Measurements from ENCODE around the gene CPA5.

Gene CPA5

DNA sequence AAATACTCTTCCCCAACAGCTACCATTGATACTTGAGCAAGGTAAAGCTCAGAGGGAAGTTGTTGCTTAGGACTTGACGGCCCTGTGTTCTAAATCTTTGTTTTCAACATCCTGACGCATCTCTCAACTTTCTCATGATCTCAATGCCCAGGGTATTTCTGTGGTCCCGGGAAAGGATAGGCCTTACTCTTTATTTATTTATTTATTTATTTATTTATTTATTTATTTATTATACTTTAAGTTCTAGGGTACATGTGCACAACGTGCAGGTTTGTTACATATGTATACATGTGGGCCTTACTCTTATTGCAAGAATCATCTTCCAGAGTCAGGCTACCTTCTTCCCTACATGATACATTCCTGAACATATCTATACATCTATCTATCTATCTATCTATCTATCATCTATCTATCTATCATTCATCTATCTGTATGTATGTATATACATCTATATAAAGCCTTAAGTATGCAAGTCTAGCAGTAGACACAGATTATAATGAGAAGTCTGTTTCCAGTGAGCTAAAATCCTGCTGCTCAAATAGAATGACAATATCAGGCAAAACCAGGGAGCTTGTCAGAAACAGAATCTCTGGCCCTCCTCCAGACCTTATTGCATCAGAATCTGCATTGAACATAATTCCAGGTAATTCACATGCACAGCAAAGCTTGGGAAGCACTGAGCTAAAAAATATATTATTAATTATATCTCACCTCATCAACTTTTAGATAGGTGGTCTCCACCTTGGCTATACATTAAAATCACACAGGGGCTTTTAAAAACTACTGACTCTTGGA lies 12.2 kb upstream of the CPA5 start:
- no peak for DNase-seq (ENCODE audit: low spot score)

DNA sequence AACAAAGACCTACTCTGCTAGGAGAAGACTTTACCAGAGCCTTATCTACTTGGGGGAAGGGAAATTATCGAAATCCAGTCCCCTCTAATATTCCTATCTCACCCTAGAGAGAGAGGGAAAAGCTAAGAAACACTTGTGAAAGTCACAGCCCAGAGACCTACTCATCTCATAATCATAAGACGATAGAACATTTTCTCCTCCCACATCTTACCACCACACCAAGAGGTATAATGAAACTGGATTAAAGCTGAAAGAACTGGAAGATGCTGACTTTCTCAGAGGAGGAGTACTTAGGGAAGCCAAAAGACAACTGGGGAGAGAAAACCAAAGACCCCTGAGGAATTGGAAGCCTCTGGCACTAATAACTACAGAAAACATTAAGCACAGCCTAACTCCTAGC lies 10.8 kb upstream of the CPA5 start:
- DNase-seq (ENCODE audit: low spot score), result no peak

DNA sequence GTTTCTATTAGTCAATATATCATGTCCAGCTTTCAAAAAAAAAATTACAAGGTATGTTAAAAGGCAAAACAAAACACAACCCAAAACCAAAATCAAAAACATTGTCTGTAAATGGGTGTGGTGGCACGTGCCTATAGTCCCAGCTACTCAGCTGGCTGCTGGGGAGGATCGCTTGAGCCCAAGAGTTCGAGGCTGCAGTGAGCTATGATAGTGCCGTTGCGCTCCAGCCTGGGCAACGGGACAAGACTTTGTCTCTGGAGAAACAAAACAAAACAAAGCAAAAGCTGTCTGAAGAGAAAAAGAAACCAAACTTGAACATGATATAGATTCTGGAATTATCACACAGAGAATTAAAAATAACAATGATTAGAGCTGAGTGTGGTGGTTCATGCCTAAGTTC lies 10.3 kb upstream of the CPA5 start:
- DNase-seq (ENCODE audit: low spot score), result no peak

DNA sequence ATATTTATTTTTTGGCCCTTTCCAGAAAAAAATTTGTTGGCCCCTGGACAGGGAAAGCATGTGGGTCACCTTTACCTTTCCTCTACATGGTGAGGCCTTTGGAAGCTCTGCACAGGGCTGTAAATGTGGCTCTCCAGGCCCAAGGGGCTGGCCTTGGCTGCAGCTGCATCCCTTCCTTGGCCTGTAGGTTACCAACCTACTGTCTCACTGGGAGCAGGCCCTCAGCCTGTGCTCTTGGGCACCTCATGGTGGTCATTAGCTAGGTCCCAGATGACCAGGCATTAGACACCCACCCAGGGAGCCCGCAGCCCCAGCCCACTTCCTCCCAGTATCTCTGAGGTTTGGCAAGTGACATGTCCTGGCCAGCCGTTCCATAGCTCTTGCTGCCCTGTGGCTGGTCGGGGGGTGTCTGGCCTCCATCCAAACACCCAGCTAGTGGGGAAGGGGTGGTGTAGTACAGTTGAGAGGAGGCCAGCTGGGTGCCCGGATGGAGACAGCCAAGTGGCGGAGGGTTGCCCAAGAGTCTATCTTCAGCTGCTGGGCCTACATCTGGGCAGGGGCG lies 7.1 kb upstream of the CPA5 start:
- no peak for DNase-seq (ENCODE audit: low spot score)

DNA sequence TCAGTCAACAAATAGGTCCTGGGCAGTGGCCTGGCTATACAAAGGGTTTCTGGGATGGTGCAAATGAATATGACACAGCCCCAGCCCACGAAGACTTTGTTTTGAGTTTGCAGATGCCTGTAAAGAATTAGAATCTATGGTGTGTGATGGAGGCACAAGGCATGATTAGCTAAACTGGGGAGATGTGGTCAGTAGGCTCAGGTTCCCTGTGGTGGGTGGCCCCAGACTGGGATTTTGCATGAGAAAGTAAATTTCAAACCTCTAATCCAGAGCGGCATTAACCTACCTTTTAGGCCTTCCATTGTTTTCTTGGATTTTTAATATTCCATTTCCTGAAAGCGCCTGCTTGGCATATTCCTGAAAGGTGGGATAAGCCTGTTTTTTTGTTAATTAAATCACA lies 6.4 kb upstream of the CPA5 start:
- no peak for DNase-seq (ENCODE audit: low spot score)

DNA sequence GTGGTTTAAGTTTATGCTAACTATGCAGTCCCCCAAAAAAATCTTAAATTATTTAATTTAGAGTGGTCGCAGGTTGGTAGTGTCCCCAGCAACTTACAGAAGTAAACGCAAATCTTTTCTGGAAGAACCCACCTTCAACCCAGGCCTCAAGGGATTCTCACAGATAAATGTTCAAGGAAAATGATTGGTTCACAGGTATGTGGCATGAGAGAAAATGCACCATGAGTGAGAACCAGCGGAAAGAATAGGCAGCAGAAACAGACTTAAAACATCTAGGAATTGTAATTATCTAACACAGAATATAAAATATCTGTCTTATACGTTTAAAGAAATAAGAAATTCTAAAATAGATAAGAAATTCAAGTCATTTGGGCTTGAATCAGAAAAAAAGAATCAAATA lies 2.7 kb upstream of the CPA5 start:
- DNase-seq (ENCODE audit: low spot score), result no peak

DNA sequence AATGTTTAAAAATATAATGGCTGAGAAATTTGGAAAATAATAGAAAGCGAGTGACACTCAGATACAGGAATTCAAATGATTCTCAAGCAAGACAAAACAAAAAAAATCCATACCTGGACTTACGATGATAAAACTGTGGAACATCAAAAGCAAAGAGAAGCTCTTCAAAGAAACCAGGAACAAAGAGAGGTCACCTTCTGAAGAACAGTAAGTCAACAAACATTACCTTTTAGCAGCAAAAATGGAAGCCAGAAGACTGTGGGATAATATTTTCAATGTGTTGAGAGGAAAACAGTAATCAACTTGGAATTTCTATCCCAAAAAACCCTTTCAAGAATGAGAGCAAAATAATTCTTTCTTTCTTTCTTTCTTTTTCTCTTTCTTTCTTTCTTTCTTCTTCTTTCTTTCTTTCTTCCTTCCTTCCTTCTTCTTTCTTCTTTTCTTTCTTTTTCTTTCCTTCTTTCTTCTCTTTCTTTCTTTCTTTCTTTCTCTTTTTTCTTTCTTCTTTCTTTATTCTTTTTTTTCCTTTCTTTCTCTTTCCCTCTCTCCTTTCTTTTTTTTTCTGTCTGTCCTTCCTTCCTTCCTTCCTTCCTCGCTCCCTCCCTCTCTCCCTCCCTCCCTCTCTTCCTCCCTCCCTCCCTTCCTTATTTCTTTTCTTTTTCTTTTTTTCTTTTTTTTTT lies 1.8 kb upstream of the CPA5 start:
- DNase-seq (ENCODE audit: low spot score), result no peak

DNA sequence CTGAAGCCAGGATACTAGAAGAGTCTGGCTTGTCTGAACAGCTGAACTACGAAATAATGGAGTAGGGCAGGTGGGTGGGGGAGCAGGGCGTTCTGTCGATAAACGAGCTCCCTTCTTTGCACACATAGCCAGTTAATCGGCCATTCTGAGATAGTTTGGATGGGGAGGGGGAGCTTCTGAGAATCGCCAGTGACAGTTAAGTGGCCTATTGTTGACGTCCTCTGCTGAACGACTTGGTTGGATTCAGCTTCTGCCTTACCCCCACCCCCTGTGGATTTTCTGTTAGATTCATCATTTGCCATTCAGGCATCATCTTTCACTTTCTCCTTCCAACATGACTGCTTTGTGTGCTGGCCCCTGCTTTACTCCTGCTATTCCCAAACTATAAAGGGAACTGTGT lies 520 bp downstream of the CPA5 start:
- DNase-seq (ENCODE audit: low spot score), result no peak

DNA sequence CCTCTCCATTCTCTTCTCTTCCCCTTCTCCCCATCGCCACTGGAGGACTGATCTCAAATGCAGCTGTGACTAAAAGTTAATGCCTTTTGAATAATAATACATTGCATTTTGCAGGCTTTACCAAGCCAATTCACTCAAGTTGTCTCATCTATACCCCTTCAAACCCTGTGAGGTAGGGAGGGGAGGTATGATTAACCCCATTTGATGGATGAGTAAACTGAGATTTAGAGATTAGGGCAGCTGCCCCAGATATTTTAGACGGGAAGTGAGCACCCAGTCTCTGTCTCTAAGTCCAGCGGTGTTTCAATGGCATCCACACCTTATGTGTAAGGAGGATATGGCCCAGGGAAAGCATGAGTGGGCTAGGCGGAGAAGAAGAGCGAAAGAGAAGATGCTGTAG lies 1.1 kb downstream of the CPA5 start:
- no peak for DNase-seq (ENCODE audit: low spot score)

DNA sequence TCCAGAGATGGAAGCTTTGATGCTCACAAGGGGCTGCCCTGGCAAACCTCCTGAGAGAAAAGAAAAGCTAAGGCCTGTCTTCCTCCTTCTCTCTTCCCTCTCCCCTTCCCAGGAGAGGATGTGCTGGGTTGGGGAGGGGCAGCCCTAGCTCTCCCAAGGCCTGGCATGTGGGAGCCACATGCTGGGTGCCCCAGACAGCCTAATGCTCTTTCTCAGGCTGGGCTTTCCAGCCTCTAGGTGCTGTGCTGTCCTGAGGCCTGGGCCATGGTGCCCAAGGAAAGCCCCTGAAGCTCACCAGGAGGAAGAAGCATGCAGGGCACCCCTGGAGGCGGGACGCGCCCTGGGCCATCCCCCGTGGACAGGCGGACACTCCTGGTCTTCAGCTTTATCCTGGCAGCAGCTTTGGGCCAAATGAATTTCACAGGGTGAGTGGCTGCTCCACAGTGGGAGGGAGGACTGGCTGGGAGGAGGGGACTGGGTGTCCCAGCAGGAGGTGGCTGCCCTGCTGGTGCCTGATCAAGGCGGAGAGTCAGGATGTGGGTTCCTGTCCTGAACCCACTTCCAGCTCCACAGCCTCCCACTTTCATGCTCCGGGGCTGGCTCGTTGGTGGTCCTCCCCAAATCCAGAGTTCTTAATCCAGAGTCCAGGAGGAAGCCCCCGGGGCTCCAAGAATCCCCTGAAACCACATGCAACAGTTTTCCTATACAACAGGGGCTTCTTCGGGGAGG lies 1.7 kb downstream of the CPA5 start:
- no peak for DNase-seq (ENCODE audit: low spot score)

DNA sequence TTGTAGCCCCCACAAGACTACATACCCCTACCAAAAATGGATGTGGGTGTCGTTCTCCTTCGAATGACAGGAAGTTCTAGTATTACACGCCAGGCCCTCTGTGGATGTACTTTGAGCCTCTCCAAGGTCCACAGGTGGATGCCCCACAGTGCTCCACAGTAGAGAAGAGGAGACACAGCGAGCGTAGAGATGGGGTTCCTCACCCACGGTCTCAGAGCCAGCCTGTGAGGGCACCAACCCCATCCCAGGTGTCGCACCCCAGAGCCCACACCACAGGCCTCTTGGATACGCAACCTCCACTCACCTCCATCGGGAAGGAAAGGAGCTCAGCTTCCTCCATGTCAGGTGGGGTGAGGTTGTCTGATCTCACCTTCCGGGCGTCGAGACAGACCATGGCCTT lies 2.3 kb downstream of the CPA5 start:
- DNase-seq (ENCODE audit: low spot score), result no peak

DNA sequence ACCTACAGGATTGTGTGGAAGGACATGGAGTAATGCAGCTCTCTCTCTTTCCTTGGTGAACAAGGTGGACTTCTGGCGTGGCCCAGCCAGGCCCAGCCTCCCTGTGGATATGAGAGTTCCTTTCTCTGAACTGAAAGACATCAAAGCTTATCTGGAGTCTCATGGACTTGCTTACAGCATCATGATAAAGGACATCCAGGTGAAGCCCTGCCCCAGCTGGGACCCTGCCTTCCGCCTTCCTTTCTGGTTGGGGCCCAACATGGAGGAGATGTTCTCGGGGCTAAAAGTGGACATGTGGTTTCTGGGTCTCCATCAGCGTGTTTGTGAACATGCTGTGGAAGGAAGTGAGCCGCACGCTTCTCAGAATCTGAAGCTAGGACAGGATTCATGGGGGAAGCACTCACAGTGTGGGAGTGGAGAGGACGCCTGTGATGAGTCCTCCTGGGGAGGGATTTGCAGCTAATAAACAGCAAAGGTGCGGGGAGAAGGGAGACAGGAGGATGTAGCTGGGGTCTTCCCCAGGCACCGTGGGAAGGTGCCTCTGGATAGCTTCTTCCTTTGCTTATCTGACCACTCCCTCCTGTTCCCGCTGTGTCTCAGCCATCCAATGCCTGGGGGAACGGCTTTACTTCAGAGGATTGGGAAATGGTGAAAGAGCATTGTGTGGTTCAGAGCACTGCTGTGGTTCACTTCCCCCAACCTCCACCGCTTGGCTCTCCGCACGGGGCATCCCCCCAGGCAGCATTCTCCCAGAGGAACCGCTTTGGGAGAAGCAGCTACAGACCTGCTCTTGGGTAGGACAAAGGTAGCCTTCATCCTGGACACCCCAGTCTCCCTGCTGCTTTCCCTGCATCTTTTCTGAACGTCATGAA lies 5.5 kb downstream of the CPA5 start:
- DNase-seq (ENCODE audit: low spot score), result no peak

DNA sequence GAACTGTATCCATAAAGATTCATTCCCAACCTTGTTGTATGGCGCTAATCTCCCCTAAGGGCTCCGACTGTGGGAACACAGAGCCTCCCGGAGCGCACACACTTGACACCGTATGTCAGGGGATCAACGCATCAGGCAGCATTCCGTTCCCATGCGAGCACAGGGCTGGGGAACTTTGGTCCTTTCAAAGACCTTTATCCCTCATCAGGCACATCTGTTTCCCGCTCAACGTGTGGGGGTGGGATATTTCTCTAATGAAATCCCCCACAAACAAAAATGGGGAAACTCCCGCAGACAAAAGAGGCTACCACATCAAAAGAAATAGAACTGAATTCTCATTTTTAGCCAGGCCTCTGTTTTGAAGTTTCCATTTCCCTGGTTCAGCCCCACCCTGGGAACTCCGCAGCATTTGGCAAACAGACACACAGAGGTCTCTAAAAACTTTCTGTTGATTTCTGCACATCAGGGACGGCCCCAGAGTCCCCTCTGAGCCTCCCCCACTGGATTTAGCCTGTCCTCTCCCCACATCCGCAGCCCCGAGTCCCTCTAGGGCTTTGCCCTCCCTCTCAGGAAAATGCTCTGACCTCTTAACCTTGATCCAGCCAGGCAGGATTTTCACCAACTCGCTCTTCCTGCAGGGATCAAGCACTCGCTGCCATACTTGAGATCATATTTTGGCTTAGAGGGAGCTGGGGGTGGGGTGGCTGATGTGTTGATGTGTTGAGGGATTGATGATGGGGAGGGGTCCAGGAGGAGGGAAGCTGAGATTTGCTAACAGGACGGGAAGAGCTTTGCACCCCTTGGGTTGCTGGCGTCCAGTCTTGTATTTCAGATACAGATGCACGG lies 6.6 kb downstream of the CPA5 start:
- no peak for DNase-seq (ENCODE audit: low spot score)

DNA sequence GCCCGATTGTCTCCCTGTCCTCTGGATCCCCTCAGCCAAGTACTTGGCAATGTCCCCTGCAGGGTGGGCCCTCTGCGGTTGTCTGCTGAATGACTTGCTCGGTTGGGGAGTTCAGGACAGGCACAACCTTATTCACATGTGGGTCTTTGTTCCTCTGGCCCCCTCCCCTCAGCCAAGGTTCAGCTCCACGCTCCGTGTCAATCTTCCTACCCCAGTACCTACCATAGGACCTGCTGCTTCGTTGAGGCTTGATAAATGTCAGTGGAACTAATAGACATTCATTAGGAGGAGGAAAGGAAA lies 7.1 kb downstream of the CPA5 start:
- DNase-seq (ENCODE audit: low spot score), result no peak

DNA sequence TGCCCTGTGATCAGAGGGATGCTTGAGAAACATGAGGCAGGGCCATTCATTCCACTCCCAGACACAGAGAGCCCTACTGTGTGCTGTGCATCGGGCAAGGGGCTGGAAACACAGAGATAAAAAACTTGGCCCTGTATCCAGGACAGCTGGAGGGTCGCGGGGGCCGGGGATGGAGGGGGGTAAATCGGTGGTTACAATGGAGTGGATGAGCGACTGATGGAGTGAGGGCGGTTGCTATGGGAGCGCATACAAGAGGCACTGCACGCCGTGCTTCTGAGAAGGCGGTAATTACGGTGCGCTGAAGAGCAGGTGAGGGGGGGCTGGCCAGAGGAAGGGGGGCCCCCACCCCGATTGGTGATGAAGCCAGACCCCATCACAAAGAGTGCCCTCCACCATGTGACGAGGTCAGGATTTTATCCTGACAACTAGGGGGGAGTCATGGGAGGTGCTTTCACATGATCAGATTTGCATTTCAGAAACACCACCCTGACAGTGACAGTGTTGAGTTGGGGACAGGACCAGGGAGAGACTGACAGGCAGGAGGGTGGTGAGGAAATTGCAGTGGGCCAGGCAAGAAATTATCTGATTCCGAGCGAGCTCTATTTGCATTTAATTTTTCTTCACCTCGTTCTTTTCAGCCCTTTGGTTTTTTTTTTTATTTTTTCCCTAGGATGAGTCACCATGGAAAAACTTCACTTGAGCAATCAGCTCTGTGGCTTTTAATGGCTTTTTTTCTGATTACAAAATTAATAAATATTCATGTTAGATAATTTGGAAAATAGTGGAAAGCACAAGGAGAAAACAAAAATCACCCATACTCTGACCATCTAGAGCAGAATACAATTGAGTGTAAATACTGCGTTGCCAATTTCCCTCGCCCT lies 7.8 kb downstream of the CPA5 start:
- DNase-seq (ENCODE audit: low spot score), result no peak

DNA sequence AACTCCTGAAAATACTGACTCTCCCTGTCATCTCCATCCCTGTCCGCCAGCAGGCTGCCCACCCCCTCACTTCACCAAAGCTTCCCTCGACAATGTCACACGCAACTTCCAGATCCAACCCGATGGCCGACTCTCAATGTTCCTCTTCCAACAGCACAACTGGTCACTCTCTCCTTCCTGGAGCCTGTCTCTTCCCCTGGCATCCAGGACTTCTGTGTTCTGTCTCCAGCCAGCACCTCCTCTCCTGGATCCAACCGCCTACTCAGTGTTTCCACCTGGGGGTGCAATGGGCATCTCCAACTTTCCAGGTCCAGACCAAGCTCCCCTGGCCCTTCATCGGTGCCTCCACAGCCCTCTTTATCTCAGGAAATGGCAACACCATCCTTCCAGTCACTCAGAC lies 8.6 kb downstream of the CPA5 start:
- no peak for DNase-seq (ENCODE audit: low spot score)

DNA sequence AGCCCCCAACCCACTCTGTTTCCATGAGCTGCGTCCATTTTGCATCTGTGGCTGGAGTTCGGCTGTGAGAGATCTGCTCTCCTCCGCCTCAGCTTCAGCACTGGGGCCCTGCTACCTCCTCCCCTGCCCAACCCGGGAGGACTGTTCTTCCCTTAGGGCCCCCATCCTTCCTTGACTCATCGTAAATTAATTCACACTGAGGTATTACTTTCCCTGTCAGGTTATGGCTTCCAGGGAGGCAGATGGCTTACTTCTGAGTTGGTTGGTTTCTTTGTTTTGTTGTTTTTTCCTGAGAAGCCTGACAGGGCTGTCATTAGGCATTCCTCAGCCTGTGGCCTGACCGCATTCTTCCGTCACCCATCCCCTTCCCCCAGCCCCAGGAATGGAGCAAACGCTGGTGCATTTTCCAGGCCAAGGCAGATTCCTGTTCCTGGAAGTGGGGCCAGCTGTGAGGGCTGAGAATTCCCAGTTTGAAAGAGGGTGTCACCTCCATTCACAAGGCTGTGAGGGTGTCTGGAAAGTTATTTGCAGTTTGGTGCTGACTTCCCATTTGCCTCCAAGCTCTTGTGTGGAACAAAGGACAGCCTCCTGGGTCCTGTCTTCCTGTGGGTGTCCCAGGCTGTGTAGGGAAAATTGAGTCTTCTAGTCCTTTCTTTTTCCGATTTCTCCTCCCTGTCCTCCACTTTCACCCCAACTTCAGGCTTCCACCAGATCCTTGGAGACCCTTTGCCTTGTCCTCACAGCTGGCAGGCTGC lies 11.7 kb downstream of the CPA5 start:
- no peak for DNase-seq (ENCODE audit: low spot score)

DNA sequence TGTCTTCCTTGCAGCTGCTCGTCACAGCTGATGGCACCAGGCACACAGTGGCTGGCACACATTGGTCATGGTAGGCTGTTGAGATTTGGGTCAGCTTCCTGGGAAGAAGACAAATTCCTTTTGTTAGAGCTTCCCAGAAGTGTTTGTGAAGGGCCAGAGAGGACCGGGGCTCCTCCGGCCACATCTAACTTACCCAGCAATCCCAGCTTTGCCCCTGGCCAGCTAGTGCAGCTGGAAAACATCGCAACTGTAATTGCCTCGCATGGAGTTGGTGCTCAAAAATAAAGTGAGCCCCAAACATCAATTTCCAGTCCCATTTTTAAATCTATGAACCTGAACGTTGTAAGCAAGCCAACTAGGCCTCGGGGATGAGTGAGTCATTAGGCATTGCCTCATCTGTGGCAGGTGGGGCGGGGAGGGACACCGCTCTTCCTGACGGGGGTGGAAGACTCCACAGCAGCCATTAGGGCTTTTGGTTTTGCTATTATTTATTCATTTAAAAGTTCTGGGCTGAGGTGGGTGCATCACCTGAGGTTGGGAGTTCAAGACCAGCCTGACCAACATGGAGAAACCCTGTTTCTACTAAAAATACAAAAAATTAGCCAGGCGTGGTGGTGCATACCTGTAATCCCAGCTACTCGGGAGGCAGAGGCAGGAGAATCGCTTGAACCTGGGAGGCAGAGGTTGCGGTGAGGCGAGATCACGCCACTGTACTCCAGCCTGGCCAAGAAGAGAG lies 12.4 kb downstream of the CPA5 start:
- DNase-seq (ENCODE audit: low spot score), result no peak

DNA sequence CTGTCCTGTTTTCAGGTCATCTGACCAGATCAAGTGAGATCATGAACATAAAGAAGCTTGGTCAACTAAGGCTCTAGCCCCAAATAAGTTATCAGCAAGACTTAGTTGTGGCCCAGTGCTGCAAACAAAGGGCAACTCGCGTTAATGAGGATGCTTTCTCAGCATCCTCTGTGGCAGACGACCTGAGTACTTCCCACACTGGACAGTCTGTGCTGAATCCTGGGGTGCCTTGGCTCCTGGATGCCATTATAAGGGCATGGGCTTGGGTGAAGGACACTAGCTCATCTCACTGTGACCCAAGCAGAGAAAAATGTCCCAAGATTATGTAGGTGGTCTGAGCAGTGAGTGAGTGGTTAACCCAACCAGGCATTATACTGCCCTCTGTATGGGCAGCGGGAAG lies 13.9 kb downstream of the CPA5 start:
- DNase-seq (ENCODE audit: low spot score), result no peak
